NCI-H146 treated with DMSO at 0.1 percent for 48 hours (cell line): ENCODE measurements around the gene CXCR5.
"Not testable (repeated sequence)": the region's sequence is repeated elsewhere in the genome, so short reads cannot be mapped to it uniquely, and the experiment has no call there.

Experiments
- DNase-seq: peaks from one replicate; lab custom pipeline; 2025; ENCODE audit not compliant: unreplicated experiment; lab: John Stamatoyannopoulos, UW

CXCR5 gene, protein sequence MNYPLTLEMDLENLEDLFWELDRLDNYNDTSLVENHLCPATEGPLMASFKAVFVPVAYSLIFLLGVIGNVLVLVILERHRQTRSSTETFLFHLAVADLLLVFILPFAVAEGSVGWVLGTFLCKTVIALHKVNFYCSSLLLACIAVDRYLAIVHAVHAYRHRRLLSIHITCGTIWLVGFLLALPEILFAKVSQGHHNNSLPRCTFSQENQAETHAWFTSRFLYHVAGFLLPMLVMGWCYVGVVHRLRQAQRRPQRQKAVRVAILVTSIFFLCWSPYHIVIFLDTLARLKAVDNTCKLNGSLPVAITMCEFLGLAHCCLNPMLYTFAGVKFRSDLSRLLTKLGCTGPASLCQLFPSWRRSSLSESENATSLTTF

DNA sequence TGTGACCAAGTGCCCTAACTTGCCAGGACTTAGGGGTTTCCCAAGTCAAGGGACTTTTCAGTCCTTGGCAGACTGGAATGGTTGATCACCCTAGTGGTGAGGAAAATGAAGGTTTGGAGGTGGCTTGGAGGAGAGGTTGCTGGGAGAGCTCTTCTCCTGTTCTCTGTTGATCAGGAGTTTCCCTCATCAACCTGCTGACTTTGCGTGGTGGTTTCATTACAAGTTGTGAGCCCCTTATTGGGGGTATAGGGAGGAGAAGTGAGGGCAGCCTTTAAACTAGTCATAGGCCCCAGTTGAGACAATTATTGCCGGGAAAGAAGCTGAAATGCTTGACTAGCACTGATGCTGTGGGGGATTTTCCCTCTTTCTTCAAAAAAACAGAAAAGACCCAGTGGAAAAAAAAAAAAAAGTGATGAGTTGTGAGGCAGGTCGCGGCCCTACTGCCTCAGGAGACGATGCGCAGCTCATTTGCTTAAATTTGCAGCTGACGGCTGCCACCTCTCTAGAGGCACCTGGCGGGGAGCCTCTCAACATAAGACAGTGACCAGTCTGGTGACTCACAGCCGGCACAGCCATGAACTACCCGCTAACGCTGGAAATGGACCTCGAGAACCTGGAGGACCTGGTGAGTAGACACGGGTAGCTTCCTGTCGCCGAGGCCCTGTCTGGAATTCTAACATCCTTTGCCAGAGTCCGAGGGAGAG, at the start of gene CXCR5:
Gene CXCR5, plus strand, starts transcription at position 525 of the 704 bp plus-strand sequence. Its CDS starts 50 bp downstream, at position 575.
- DNase-seq, result no peak

DNA sequence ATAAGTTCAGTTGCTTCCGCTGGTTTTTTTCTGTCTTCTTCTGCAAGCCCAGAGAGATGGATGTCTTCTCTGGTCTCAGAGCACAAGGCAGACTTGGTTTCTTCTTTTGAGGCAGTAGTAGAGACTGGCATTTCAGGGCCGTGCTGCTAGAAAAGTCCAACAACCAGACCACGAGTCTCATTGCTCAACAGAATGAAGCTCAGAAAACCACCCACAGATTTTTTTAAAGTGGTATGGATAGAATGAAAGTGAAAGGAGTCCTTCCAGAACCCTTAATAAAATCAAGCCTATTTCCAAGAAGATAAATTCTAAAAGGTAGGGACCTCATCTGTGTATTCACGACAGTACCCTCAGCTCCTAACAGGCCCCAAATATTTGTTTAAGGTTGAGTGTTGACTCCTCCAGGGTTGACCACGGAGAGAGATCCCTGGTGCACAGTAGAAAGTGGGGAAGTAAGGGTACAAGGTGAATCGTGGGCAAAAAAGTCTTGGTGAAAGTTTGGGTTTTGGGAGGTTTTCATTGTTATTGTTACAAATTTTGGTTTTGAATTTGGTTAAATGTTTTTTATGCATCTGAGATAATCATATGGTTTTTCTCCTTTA, 49.2 kb upstream of the CXCR5 start:
- DNase-seq, result no peak

DNA sequence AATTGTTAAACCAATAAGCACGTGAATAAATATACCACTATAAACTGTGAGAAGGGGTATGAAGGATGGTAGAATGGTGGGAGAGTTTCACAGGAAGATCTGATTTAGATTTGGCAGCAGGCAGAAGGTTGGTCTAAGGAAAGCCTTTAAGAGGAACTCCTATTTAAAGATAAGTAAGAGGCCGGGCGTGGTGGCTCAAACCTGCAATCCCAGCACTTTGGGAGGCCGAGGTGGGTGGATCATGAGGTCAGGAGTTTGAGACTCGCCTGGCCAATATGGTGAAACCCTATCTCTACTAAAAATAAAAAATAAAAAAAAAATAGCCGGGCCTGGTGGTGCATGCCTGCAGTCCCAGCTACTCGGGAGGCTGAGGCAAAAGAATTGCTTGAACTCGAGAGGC, 45.8 kb upstream of the CXCR5 start:
- DNase-seq, result no peak

DNA sequence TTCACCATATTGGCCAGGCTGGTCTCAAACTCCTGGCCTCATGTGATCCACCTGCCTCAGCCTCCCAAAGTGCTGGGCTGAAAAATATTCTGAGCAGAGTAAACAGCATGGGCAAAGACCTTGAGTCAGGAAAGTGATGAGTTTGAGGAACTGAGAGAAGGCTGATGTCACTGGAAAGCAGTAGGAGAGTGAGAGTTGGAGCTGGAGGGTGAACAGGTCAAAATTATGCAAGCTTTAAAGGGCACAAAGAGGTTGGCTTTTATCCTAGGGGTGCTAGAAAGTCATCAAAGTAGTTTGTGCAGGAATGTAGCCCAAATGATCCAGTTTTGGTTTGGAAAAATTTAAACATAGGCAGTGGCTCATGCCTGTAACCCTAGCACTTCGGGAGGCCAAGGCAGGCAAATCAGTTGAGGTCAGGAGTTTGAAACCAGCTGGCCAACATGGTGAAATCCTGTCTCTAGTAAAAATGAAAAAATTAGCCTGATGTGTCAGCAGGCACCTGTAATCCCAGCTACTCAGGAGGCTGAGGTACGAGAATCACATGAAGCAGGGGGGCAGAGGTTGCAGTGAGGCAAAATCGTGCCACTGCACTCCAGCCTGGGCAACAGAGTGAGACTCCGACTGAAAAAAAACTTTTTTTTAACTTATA, 44.7 kb upstream of the CXCR5 start:
- no peak for DNase-seq

DNA sequence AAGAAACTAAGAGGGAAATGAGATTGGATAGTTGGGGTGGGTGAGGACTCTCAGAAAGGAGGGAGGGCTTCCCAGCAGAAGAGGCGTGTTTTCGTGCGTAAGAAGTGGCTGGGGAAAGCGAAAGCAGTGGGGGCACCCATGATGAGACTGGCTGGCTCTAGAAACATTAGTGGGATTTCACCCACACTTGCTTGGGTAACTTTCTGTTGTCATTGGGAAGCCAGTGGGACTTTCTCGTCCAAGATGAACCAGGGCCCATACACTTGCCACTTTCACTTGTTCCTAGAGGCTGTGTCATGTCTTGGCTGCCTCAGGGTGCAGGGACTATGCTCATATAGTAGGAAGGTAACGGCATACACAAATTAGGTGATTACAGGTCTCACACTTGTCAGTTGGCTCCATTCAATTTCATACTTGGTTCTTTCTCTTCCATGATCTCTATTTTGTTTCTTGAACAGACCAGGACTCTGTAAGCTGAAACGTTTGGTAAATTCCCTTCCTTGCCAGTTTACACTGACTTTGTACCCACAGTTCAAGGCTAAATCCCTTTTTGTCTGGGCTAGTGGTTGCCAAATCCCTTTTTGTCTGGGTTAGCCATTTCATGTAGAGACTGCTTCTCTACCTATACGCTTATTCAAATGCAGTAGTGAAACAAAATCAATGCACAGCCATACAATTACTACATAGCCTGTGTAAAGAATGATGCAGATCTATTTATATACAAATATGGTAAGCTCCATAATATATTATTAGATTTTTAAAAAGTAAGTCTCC, 42.0 kb upstream of the CXCR5 start:
- DNase-seq, result no peak

DNA sequence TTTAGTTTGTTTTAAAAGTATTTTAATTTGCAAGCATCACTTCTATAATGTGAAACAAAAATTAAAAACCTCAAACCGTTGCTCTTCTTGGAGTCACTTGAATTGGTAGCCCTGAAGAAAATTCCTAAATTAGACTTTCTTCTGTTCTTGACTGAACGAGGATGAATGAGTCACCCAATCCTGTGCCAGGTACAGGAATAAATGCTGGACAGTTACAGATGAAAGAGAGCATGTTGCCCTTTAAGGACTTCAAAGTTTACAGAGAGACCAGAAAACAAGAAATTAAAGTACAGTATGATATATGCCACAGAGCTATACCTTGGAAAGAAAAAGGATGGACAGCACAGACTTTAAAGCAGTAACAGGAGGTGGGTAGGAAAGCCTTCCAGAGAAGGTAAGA, 41.3 kb upstream of the CXCR5 start:
- no peak for DNase-seq

DNA sequence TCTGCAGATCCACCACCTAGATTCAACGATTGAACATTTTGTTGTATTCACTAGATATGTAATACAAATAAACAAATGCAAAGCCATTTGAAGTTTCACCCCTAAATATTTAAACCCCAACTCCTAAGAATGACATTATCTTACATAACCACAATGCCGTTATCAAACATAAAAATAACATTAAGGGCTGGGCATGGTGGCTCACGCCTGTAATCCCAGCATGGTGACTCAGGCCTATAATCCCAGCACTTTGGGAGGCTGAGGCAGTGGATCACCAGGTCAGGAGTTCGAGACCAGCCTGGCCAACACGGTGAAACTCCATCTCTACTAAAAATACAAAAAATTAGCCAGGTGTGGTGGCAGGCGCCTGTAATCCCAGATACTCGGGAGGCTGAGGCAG, 40.8 kb upstream of the CXCR5 start:
- not testable (repeated sequence) for DNase-seq

DNA sequence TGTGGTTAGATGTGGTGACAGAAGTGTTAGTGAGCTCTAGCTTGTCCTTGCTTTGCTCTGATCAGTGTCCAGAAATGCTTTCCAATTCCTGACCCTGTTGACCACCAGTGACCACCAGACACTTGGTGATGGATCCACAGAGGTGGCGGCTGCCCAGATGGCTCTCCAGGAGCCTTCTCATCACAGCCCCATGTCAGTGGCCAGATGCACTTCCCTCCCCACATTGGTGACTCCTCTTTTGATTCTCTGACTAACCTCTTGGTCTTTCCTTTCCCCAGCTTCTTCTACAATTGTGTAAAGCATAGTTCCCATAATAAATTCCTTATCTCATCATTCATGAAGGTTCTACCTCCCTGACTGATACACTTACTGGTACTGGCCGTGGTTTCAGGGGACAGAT, 40.1 kb upstream of the CXCR5 start:
- no peak for DNase-seq

DNA sequence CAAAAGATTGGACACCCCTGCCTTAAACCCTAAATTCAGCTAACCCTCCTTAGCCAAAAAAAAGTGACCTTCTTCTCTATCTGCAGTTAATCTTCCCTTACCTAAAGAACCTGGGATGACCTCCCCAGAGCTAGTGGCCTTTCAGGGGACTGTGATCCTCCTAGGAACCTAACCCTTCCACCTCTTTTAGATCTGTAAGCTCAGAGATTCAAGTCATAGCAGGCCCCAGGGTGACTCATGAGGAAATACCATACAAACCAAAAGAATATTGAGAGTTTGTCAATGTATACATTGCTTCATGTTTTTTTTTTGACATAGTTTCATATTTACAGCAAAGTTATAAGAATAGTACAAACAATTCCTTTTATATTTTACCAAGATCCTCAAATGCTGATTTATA, 38.3 kb upstream of the CXCR5 start:
- DNase-seq, result no peak

DNA sequence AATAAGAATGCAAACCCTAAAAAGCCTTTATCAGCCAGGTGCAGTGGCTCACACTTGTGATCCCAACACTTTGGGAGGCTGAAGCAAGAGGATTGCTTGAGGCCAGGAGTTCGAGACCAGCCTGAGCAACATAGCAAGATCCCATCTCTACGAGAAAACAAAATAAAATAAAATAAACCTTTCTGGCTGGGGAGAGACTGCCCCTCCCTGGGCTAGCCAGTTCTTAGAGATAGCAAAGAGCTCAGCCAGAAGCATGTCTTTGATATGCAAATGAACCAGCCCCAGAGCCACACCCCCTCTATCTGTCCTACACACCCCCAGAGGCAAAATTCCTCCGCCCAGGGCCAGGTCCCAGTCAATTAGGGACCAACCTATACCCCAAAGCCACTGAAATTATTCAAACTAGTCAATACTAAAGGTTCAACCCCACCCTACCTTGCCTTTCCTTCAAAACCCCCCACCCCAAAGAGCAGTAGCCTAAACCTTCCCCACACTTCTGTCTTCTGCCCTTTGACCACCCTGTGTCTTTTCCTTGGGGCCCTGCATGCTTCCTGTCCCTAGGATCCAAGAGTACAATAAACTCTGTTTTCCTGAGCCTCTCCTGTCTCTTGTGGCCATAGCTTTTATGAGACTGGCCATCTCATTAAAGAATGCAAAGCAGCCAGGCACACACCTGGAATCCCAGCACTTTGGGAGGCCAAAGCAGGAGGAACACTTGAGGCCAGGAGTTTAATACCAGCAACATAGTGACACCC, 37.3 kb upstream of the CXCR5 start:
- DNase-seq, result no peak

DNA sequence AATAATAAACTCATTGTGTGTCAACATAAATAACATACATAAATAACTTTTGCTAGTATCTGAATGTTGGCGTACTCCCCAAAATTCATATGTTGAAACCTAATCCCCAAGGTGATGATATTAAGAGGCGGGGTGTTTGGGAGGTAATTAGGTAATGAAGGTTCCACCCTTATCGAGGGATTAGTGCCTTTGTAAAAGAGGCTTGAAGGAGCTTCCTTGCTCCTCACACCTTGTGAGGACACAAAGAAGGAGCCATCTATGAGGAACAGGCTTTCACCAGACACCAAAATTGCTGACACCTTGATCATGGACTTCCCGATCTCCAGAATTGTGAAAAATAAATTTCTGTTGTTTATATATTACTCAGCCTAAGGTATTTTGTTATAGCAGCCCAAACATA, 33.9 kb upstream of the CXCR5 start:
- no peak for DNase-seq

DNA sequence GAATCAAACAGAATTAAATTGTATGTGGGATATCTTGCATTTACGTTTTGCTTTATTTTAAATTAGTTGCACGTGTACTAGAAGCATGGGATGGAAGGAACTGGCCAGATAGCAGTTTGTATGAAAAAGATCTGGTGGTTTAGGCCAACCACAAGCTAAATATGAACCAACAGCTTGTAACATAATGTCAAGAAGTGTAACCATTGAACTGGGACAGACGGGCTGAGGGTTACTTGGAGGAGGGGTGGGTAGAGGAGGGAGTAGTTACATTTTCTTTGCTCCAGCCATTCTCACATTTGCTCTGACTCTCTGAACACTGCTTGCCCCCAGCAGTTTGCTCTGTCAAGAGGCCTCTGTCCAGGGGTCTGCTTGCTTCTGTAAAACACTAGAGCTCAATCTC, 31.7 kb upstream of the CXCR5 start:
- DNase-seq, result no peak

DNA sequence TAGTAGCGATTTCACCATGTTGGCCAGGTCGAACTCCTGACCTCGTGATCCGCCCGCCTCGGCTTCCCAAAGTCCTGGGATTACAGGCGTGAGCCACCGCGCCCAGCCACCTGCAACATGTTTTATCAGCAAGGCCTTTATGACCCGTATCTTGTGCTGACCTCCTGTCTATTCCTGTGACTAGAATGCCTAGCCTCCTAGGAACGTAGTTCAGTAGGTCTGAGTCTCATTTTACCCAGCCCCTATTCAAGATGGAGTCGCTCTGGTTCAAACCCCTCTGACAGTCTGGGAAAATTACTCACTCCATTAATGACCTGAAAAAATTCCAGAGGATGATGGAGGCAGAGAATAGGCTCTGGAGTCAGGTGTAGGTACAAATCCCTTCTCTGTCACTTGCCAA, 30.0 kb upstream of the CXCR5 start:
- no peak for DNase-seq

DNA sequence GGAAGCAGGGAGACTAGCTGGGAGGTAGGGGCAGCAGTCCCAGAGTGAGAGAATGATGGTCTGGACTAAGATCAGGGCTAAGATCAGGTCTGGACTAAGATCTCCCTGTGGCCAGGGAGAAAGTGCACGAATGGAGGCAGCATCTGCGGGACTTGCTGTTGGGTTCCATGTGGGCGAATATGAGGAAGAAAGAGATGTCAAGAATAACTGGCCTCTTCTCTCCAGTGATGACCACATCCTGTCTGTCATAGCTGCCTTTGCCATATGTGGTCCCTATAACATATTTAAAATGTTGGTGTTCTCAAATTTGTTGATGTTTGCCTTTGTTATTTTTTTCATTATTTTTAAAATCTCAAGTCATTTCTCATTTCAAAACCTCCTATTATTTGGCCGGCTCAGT, 27.4 kb upstream of the CXCR5 start:
- no peak for DNase-seq

DNA sequence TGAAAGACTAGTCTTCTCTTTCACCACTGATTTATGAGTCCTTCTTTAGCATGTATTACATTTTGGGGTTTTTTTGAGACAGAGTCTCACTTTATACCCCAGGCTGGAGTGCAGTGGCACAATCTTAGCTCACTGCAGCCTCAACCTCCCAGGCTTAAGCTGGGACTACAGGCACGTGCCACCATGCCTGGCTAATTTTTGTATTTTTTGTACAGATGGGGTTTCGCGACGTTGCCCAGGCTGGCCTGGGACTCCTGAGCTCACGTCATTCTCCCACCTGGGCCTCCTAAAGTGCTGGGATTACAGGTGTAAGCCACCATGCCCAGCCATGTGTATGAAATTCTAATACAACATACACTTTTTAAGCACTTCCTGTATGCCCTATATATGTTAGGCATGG, 26.3 kb upstream of the CXCR5 start:
- no peak for DNase-seq

DNA sequence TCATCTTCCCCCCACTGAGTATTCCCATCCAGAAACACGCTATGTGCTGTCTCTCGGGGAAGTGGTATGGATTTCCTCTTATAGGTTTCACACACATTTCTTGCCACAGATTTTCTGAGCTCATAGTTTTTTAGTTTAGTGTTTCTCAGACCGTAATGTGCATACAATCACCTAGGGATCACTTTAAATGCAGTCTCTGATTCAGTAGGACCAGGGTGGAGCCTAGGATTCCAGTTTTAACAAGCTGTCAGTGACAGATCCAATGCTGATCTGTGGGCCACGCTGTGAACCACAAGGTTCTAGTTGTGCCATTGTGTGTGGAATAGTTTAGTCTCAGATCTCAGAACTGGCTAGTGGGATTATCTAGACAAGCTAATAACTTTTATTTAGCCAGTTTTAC, 23.7 kb upstream of the CXCR5 start:
- no peak for DNase-seq

DNA sequence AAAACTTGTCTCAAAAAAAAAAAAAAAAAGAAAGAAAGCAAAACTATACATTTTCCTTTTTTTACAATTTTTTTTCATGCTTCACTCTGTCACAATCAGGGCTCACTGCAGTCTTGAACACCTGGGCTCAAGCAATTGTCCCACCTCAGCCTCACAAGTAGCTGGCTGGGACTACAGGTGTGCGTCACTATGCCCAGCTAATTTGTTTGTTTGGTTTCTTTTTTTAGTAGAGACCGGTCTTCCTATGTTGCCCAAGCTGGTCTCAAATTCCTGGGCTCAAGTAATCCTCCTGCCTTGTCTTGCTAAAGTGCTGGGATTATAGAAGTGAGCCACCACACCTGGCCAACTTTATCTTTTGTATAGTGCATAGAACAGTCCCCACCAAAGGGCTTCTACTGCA, 15.0 kb upstream of the CXCR5 start:
- no peak for DNase-seq

DNA sequence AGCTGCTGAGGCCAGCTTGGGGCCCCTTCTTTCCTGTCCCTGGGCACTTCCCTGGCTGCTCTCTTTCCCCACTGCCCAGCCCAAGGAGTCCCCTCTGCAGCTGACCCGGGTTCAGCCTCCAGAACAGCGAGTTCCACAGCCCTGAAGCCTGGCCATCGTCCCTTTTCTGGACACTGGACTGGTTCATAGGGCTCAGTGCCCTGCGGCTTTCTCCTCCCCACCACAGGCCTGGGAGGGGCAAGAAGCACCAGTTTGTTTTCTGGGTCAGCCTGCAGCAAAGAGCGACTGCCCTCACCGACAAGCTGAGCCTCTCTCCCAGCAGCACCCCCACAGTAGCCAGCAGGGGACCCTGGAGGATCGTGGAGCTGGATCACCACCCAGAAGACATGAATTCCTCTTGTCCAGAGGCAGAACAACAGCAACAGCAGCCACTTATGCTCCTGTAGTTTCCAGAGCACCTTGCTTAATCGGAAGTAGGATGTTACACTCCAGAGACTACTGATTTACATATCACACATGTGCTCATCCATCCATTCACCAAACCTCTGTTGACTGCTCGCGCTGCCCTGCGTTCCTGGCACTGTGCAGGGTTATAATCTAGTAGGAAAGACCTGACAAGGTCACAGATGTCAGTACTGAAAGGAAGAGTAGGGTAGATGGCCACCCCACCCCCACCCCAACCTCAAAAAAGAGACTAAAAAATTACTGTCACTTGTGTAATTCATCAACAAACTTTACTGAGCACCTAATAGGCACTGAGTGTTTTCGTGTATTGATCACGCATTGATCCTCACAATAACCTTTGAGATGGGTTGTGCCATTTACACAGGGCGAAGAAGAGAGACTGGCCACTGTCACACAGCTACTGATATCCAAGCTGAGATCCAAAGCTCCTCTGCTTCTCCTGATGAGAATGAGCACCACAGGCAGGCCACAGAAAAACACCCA, 13.0 kb upstream of the CXCR5 start:
- DNase-seq, result no peak

DNA sequence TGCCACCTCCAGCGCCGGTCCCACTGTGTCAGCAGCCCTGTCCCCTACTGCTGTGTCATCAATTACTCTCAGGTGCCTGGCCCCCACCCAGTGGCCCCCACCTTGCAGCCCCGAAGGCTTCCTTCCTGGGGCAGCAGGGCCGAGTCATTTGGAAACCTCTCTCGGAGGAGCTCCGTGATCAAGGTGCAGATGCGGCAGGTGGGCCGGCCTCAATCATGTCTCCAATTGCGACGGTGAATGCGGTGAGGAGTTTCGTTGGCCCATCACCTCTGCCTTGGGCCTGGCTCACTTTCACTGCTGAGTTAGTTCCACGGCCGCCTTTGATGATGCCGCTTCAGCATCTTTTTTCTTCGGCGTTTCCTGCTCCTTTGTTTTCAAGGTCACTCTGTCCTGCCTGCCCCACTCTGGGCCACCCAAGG, 11.3 kb upstream of the CXCR5 start:
- no peak for DNase-seq
